ENCODE measurements around the gene P3H4.

Gene P3H4

GRCh38 chr17:41824086-41824485 is 12.3 kb upstream of the P3H4 start:
- no peak for TF ChIP-seq CTCF (IDR thresholded peaks at IDR 0.05; ENCODE audit: low read depth, low read length, missing control alignments)
- DNase-seq (ENCODE audit: low read depth) = no peak
- H3K4me3 ChIP-seq (ENCODE audit: low read depth, low read length) = no peak overlapping the region

GRCh38 chr17:41823580-41823979 is 11.8 kb upstream of the P3H4 start:
- no peak for TF ChIP-seq CTCF (IDR thresholded peaks at IDR 0.05; ENCODE audit: low read depth, low read length, missing control alignments)
- DNase-seq (ENCODE audit: low read depth) = no peak
- no peak overlapping the region for H3K4me3 ChIP-seq (ENCODE audit: low read depth, low read length)

GRCh38 chr17:41823141-41823524 is 11.4 kb upstream of the P3H4 start:
- TF ChIP-seq CTCF (IDR thresholded peaks at IDR 0.05; ENCODE audit: low read depth, low read length, missing control alignments) = no peak
- H3K4me3 ChIP-seq (ENCODE audit: low read depth, low read length) = no peak overlapping the region
- no peak for DNase-seq (ENCODE audit: low read depth)

GRCh38 chr17:41822216-41823140 is 10.7 kb upstream of the P3H4 start:
- no peak overlapping the region for H3K4me3 ChIP-seq (ENCODE audit: low read depth, low read length)
- no peak for DNase-seq (ENCODE audit: low read depth)
- TF ChIP-seq CTCF (IDR thresholded peaks at IDR 0.05; ENCODE audit: low read depth, low read length, missing control alignments) = no peak

GRCh38 chr17:41821776-41822175 is 10.0 kb upstream of the P3H4 start:
- TF ChIP-seq CTCF (IDR thresholded peaks at IDR 0.05; ENCODE audit: low read depth, low read length, missing control alignments) = no peak
- DNase-seq (ENCODE audit: low read depth) = no peak
- H3K4me3 ChIP-seq (ENCODE audit: low read depth, low read length) = no peak overlapping the region

GRCh38 chr17:41818024-41818423 is 6.3 kb upstream of the P3H4 start:
- no peak for DNase-seq (ENCODE audit: low read depth)
- TF ChIP-seq CTCF (IDR thresholded peaks at IDR 0.05; ENCODE audit: low read depth, low read length, missing control alignments) = no peak
- no peak overlapping the region for H3K4me3 ChIP-seq (ENCODE audit: low read depth, low read length)
